Gastrocnemius medialis (tissue), 4 donors: ENCODE results near the gene TEX11. TPM values are rescaled to one million over a fixed set of nuclear protein-coding genes. Genes with fewer than 3 reads are reported as not detected.
"Not testable (repeated sequence)": the region's sequence is repeated elsewhere in the genome, so short reads cannot be mapped to it uniquely, and the experiment has no call there.

Source experiments
- ATAC-seq, 2 donors: fragments of 150-250 bp; one replicate each; pipeline ENCODE4 v1.9.1; 2016
- DNase-seq, 2 donors: peaks; one replicate each; pipeline ENCODE4 v3.0.0-alpha.2; 2019
- H3K27ac ChIP-seq, 4 donors: fragments of 200-600 bp; sonication (generic); 1 replicate in 1 of 4; 2 replicates in 3 of 4; pipeline ENCODE4 v1.5.1; 2016 to 2018; ENCODE audit warnings: mild to moderate bottlenecking in 2 of 4, moderate library complexity in 1 of 4
- H3K27me3 ChIP-seq, 3 donors: fragments of 200-600 bp; sonication (generic) in 2 of 3; 1 replicate in 1 of 3; 2 replicates in 2 of 3; pipeline versions ENCODE4 v1.5.1 to v1.6.0; 2016 to 2019; ENCODE audit warnings: mild to moderate bottlenecking in 1 of 3, moderate library complexity in 1 of 3
- H3K36me3 ChIP-seq, 2 donors: fragments of 200-600 bp; sonication (generic) in 1 of 2; one replicate each; pipeline ENCODE4 v1.5.1; 2017 to 2018
- H3K4me1 ChIP-seq, 2 donors: fragments of 200-600 bp; sonication (generic) in 1 of 2; one replicate each; pipeline ENCODE4 v1.5.1; 2016 to 2017; ENCODE audit warnings: mild to moderate bottlenecking in 2 of 2
- H3K4me3 ChIP-seq, 4 donors: fragments of 200-600 bp; sonication (generic) in 3 of 4; 1 replicate in 1 of 4; 2 replicates in 3 of 4; pipeline ENCODE4 v1.5.1; 2016 to 2019; ENCODE audit warnings: mild to moderate bottlenecking in 2 of 4
- H3K9me3 ChIP-seq, 3 donors: fragments of 200-600 bp; sonication (generic) in 2 of 3; 1 replicate in 1 of 3; 2 replicates in 2 of 3; pipeline ENCODE4 v1.5.1; 2016 to 2019
- CTCF ChIP-seq, 5 experiments: fragments of 450-650 bp in 3 of 5; fragments of 200-600 bp in 2 of 5; sonication (generic) in 2 of 5; IDR thresholded peaks in 4 of 5; conservative IDR thresholded peaks in 1 of 5; 1 replicate in 4 of 5; 2 replicates in 1 of 5; pipeline ENCODE4 v1.5.1; 2016 to 2019; ENCODE audit warnings: antibody characterized with exemption in 5 of 5, mild to moderate bottlenecking in 3 of 5, moderate library complexity in 3 of 5
- POLR2A ChIP-seq, 2 donors: fragments of 450-650 bp; IDR thresholded peaks; one replicate each; pipeline ENCODE4 v1.6.1; 2017; ENCODE audit warnings: antibody characterized with exemption in 2 of 2, mild to moderate bottlenecking in 2 of 2, moderate library complexity in 2 of 2
- in situ Hi-C, 4 donors: fragments of 200-750 bp; cut with MboI; loops; one replicate each; pipeline versions ENCODE4 v1.15.0 to v1.8.0; 2017; ENCODE audit warnings: low sequenced_read_pairs in 4 of 4
- intact Hi-C: fragments of 100-400 bp; cut with DNase I; formaldehyde crosslinking; loops from one replicate; pipeline ENCODE4 v1.15.1; 2023; ENCODE audit warnings: low total_unique reads
- total RNA-seq, 4 donors: library from RNA; depleted of rRNA; stranded (reverse); fragments of >200 nt; gene quantifications; one replicate each; pipeline versions ENCODE4 v1.1.0 to v1.2.3, GENCODE V29; 2016

TEX11 gene
- total RNA-seq, 4 donors from 2014 or later = not detected

DNA sequence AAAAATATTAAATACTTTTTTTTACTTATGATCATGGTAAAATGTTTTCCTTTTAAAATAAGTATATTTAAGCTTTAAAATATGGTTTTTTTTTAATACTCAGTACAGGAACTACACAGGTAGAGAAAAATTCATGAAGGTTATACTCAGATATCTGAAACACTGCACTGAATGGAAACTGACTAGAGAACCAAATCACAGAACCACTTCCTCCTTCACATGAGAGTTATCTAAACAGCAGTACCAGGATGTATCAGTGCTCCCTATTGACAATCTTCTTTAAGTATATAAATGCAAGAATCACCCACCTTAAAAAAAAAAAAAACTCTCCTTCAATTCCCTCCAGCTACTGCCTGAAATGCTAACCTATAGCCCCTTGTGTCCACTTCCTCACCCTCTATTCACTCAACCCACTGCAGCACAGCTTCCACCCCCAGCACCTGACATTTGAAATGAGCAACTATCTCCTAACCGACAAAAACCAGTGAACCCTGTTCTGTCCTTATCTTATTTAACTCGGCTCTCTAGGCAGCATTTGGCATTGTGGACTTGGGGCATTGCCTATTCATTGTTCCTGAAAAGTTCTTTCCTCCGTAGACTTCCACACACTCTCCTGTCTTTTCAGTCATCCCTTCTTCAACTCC is 13.3 kb upstream of the TEX11 start:
- in situ Hi-C loops = no loop called here
- H3K4me3 ChIP-seq = no peak overlapping the region
- H3K36me3 ChIP-seq = no peaks in the 10 kb centered on the region
- H3K27me3 ChIP-seq = peaks cover 0 to 3% (median 0%) of the 10 kb centered on the region in 3 donors
- DNase-seq (no peak), ATAC-seq (no peak)
- intact Hi-C loops = no loop called here
- H3K4me1 ChIP-seq = no peaks in the 10 kb centered on the region
- H3K27ac ChIP-seq = no peak overlapping the region
- H3K9me3 ChIP-seq = no peaks in the 10 kb centered on the region
- TF ChIP-seq CTCF (IDR thresholded peaks at IDR 0.05 in 4 of 5, conservative IDR thresholded peaks at IDR 0.05 in 1 of 5) (no peak), POLR2A (IDR thresholded peaks at IDR 0.05) (no peak)

DNA sequence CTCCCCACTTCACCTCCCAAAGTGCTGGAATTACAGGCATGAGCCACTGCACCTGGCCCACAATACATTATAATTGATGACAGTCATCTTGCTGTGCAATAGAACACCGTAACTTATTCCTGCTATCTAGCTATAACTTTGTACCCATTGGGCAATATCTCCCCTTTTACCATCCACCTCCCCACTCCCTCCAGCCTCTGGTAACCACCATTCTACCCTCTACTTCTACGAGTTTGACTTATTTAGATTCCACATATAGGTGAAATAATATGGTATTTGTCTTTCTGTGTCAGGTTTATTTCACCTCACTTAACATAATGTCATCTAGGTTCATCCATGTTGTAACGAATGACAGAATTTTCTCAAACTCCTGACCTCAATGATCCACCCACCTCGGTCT is 8.2 kb upstream of the TEX11 start:
- ATAC-seq (no peak), DNase-seq (no peak)
- in situ Hi-C loops = no loop called here
- no peak for TF ChIP-seq POLR2A (IDR thresholded peaks at IDR 0.05)
- no peak for TF ChIP-seq CTCF (IDR thresholded peaks at IDR 0.05 in 4 of 5, conservative IDR thresholded peaks at IDR 0.05 in 1 of 5)
- no peaks in the 10 kb centered on the region for H3K36me3 ChIP-seq
- H3K9me3 ChIP-seq = no peaks in the 10 kb centered on the region
- H3K4me3 ChIP-seq = no peak overlapping the region
- no peak overlapping the region for H3K27ac ChIP-seq
- H3K27me3 ChIP-seq = no peaks in the 10 kb centered on the region
- intact Hi-C loops = no loop called here
- H3K4me1 ChIP-seq = no peaks in the 10 kb centered on the region

GRCh38 chrX:70907900-70908299 is 611 bp downstream of the TEX11 start:
- ATAC-seq = no peak
- in situ Hi-C loops = no loop called here

DNA sequence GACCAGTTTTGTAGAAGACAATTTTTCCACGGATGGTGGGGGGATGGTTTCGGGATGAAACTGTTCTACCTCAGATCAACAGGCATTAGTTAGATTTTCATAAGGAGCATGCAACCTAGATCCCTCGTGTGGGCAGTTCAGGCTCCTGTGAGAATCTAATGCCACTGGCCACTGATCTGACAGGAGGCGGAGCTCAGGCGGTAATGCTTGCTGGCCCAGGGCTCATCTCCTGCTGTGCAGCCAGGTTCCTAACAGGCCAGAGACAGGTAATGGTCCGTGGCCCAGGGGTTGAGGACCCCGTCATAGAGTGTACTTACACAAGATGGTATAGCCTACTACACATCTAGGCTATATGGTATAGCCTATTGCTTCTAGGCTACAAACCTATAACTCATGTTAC is 7.0 kb downstream of the TEX11 start:
- no peak for DNase-seq
- in situ Hi-C loops = no loop called here

More at GRCh38 chrX:70907900-70908299, 611 bp downstream of the TEX11 start:
- no peaks in the 10 kb centered on the region for H3K27me3 ChIP-seq
- DNase-seq = no peak
- no peaks in the 10 kb centered on the region for H3K9me3 ChIP-seq
- no peak overlapping the region for H3K4me3 ChIP-seq
- intact Hi-C loops = no loop called here
- no peaks in the 10 kb centered on the region for H3K36me3 ChIP-seq
- TF ChIP-seq CTCF (IDR thresholded peaks at IDR 0.05 in 4 of 5, conservative IDR thresholded peaks at IDR 0.05 in 1 of 5) = no peak
- TF ChIP-seq POLR2A (IDR thresholded peaks at IDR 0.05) = no peak
- no peaks in the 10 kb centered on the region for H3K4me1 ChIP-seq
- no peak overlapping the region for H3K27ac ChIP-seq

DNA sequence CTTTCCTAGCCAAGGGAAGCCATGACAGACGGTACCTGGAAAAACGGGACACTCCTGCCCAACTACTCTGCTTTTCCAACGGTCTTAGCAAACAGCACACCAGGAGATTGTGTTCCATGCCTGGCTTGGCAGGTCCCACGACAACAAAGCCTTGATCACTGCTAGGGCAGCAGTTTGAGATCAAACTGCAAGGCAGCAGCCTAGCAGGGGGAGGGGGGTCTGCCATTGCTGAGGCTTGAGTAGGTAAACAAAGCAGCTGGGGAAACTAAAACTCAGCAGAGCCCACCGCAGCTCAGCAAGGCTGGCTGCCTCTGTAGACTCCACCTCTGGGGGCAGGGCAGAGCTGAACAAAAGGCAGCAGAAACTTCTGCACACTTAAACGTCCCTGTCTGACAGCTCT is 18.1 kb downstream of the TEX11 start:
- DNase-seq, H3K36me3 ChIP-seq, H3K4me1 ChIP-seq, ATAC-seq, H3K9me3 ChIP-seq, H3K27me3 ChIP-seq, H3K4me3 ChIP-seq, intact Hi-C loops, H3K27ac ChIP-seq, in situ Hi-C loops: not testable (repeated sequence)

More for the DNA sequence above, 7.0 kb downstream of the TEX11 start:
- Histone ChIP-seq H3K4me1 (no peaks in the 10 kb centered on the region), H3K9me3 (no peaks in the 10 kb centered on the region), H3K27ac (no peak overlapping the region), H3K36me3 (no peaks in the 10 kb centered on the region), H3K4me3 (no peak overlapping the region), H3K27me3 (no peaks in the 10 kb centered on the region)
- no peak for TF ChIP-seq POLR2A (IDR thresholded peaks at IDR 0.05)
- no peak for TF ChIP-seq CTCF (IDR thresholded peaks at IDR 0.05 in 4 of 5, conservative IDR thresholded peaks at IDR 0.05 in 1 of 5)
- intact Hi-C loops = no loop called here
- ATAC-seq = no peak
